ENCODE measurements around the gene PDLIM5. TPM values are rescaled to one million over a fixed set of nuclear protein-coding genes. Genes with fewer than 3 reads are reported as not detected.
"Not testable (repeated sequence)": the region's sequence is repeated elsewhere in the genome, so short reads cannot be mapped to it uniquely, and the experiment has no call there.

PDLIM5 gene
- total RNA-seq, 1 experiment from 2014 or later, result 43.1 TPM

DNA sequence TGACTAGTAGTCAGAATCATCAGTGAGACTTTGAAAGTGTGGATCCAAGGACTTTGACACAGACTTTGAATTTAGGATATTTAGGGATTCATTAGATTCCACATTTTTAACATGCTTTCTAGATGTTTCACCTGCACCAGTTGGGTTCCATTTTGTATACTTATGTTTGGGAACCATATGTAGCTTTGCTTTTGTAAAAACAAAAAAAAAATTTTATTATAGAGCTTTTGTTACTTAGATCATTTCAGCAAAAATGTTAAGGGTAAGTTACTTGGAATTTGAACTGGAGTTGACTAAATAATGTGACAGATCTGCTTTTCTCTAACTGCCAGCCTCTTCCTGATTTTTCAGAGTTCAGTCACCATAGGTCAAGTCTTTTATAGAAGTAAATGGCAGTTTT lies 14.6 kb downstream of the PDLIM5 start:
- Histone ChIP-seq H3K36me3 (replicated peaks; ENCODE audit: control insufficient read depth, insufficient read depth, low read length) (no peaks in the 10 kb centered on the region), H3K27me3 (ENCODE audit: control insufficient read depth, insufficient read depth, low read length) (no peaks in the 10 kb centered on the region), H3K4me3 (ENCODE audit: insufficient read depth, low read depth, low read length) (no peak overlapping the region)
- DNase-seq, result no peak

DNA sequence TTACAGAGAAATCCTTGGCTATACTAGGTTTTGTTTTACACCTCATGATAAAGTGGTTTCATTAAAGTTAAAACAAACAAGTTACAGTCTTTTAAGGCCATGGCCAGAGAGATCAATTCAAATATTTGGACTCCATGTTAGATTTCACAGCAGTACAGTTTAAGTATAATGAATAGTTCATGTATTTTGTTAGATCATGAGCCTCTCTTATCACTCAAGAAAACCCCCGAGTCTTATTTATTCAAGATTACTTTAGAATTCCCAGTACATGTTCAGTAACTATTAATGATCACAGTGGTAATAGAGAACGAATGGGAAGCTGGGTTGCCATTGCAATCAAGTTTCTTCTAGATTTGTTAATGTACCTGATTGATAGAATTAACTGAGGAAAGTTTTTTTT lies 15.2 kb downstream of the PDLIM5 start:
- Histone ChIP-seq H3K27me3 (ENCODE audit: control insufficient read depth, insufficient read depth, low read length) (no peaks in the 10 kb centered on the region), H3K4me3 (ENCODE audit: insufficient read depth, low read depth, low read length) (no peak overlapping the region), H3K36me3 (replicated peaks; ENCODE audit: control insufficient read depth, insufficient read depth, low read length) (no peaks in the 10 kb centered on the region)
- DNase-seq, result no peak

DNA sequence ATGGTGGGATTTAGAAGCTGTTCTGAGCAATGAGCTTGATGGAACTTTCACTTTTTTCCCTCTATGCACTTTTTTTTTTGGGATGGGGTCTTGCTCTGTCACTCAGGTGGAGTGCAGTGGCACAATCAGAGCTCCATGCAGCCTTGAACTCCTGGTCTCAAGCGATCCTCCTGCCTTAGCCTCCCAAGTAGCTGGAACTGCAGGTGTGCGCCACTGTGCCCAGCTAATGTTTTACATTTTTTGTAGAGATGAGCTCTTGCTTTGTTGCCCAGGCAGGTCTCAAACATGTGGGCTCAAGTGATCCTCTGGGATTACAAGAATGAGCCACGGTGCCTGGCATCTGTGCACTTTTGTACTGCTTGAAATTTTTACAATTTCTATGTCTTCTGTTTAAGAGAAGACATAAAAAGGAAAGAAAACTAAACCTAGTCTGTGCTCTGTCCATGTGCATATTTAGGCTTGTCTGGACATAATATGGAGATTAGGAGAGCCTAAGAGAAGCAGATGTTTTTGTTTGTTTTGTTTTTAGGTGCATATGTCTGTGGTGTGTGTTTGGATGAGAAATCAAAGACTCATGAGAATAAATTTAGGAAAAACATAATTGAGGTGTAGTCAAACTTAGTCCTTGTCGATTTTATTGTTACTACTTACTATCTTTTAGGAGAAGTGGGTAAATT lies 16.5 kb downstream of the PDLIM5 start:
- no peaks in the 10 kb centered on the region for H3K27me3 ChIP-seq (ENCODE audit: control insufficient read depth, insufficient read depth, low read length)

DNA sequence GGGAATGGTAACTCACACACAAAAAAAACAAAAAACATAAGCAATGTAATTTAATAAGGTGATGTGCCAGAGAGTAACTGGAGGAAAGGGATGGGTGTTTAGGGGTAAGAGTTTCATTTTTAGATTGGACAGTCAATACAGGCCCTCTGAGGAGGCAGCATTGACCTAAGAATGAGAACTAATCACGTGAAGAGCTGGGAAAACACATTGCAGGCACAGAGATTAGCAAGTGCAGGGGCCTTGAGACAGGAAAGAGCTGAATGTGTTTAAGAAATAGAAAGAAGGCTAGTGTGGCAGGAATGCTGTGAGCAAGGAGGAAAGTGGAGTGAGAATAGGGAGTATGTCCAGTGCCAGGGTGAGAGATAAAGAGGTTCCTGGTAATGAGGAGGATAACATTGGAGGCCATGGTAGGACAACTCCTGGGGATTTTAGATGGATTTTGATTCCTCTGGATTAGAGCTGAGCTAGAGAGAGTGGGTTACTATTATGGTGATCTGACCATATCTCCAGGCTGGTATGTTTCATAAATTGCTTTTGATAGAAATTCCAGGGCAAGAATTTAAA lies 17.6 kb downstream of the PDLIM5 start:
- H3K36me3 ChIP-seq (replicated peaks; ENCODE audit: control insufficient read depth, insufficient read depth, low read length), result no peaks in the 10 kb centered on the region
- DNase-seq, result no peak
- no peaks in the 10 kb centered on the region for H3K27me3 ChIP-seq (ENCODE audit: control insufficient read depth, insufficient read depth, low read length)
- no peak overlapping the region for H3K4me3 ChIP-seq (ENCODE audit: insufficient read depth, low read depth, low read length)

More for the DNA sequence above, 16.5 kb downstream of the PDLIM5 start:
- no peaks in the 10 kb centered on the region for H3K36me3 ChIP-seq (replicated peaks; ENCODE audit: control insufficient read depth, insufficient read depth, low read length)
- H3K4me3 ChIP-seq (ENCODE audit: insufficient read depth, low read depth, low read length), result no peak overlapping the region
- DNase-seq, result no peak

DNA sequence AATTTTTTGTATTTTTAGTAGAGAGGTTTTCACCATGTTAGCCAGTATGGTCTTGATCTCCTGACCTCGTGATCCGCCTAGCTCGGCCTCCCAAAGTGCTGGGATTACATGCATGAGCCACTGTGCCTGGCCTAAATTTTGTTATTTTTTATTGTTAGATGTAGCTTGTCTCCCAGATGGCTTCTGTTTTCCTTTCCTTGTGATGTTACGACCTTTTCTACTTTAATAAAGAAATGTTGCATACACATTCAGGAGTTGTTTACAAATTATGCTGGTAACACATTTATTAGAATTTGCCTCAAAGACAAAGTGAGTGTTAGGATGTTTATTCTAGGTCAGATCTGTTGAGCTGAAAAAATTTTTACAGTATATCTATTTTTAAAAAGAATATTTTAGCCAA lies 18.4 kb downstream of the PDLIM5 start:
- DNase-seq, result no peak
- H3K36me3 ChIP-seq (replicated peaks; ENCODE audit: control insufficient read depth, insufficient read depth, low read length), result no peaks in the 10 kb centered on the region
- no peaks in the 10 kb centered on the region for H3K27me3 ChIP-seq (ENCODE audit: control insufficient read depth, insufficient read depth, low read length)
- no peak overlapping the region for H3K4me3 ChIP-seq (ENCODE audit: insufficient read depth, low read depth, low read length)

DNA sequence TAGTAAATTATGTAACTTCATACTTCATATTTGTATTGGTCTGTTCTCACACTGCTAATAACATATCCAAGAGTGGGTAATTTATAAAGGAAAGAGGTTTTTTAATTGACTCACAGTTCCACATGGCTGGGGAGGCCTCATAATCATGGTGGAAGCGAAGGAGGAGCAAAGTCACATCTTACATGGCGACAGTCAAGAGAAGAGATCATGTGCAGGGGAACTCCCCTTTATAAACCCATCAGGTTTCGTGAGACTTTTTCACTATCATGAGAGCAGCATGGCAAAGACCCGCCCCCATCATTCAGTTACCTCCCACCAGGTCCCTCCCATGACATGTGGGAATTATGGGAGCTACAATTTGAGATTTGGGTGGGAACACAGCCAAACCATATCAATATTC lies 19.0 kb downstream of the PDLIM5 start:
- not testable (repeated sequence) for H3K4me3 ChIP-seq (ENCODE audit: insufficient read depth, low read depth, low read length); H3K27me3 ChIP-seq (ENCODE audit: control insufficient read depth, insufficient read depth, low read length); DNase-seq; H3K36me3 ChIP-seq (replicated peaks; ENCODE audit: control insufficient read depth, insufficient read depth, low read length)

DNA sequence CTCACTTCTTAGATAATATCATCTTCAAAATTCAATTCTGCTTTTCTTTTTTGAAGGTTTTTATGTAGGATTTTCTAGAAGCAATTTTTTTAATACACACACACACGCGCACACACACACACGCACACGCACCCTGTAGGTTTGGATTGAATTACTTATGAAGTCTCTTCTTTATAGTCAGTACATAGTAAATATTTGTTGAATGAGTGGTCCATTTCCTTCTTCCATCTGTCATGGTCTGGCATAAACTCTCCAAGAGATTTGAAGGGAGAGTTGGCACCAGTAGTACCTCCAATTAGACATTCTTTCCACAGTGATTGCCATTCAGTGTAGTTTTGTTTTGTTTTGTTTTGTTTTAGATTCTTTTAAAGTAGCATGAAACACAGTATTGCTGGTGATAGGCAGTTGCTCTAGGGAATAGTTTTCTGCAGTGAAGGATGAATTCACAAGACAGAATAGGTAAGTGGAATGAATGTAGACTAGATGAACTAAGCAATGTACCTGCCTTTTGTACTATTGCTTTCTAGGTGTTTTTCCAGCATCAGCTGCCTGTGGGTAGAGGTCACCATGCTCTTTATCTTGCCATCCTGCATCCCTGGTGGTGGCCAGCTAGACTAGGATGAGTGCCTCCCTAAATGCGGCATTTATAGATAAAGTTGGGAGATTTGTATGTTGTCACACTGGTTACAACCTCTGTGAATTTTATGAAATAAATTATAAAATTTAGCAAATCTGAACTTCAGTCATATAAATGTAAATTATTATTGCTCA lies 20.5 kb downstream of the PDLIM5 start:
- Histone ChIP-seq H3K4me3 (ENCODE audit: insufficient read depth, low read depth, low read length) (no peak overlapping the region), H3K27me3 (ENCODE audit: control insufficient read depth, insufficient read depth, low read length) (no peaks in the 10 kb centered on the region), H3K36me3 (replicated peaks; ENCODE audit: control insufficient read depth, insufficient read depth, low read length) (no peaks in the 10 kb centered on the region)
- no peak for DNase-seq

DNA sequence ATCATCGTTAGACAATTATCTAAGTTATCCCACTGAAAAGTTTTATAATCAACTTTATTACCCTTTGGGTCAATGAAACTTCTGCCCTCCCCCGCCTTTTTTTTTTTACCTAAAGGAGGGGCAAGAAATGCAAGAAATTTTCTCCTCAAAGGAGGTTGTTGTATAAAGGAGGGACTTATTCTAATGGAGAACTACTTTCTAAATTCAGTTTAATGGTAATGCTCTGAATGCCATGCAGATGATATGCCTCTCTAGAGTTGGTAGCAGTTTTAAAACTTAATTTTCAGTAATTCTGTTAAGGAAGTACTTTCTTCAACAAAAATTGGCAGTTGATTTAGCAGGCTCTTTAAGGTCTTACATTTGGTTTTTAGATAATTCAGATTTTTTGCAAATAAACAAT lies 23.3 kb downstream of the PDLIM5 start:
- Histone ChIP-seq H3K36me3 (replicated peaks; ENCODE audit: control insufficient read depth, insufficient read depth, low read length) (no peaks in the 10 kb centered on the region), H3K4me3 (ENCODE audit: insufficient read depth, low read depth, low read length) (no peak overlapping the region), H3K27me3 (ENCODE audit: control insufficient read depth, insufficient read depth, low read length) (no peaks in the 10 kb centered on the region)
- DNase-seq, result no peak

DNA sequence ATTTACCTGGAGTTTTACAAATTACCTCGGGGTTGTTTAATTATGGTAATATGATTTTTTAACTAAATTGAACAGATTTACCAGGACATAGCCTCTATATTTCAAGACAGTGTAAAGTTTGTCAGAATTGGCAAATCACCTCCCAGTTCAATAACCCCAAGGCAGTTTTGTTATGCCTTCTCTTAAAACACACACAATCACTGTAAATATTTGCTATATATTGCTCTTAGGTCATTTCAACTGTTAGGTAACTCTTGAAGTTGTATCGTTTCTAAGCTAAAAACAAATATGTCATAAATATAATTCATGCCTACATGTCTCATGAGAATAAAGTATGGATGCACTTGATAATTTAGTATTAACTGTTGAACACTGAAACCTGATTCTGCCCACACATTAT lies 24.1 kb downstream of the PDLIM5 start:
- no peaks in the 10 kb centered on the region for H3K27me3 ChIP-seq (ENCODE audit: control insufficient read depth, insufficient read depth, low read length)
- no peak overlapping the region for H3K4me3 ChIP-seq (ENCODE audit: insufficient read depth, low read depth, low read length)
- no peak for DNase-seq
- H3K36me3 ChIP-seq (replicated peaks; ENCODE audit: control insufficient read depth, insufficient read depth, low read length), result no peaks in the 10 kb centered on the region

DNA sequence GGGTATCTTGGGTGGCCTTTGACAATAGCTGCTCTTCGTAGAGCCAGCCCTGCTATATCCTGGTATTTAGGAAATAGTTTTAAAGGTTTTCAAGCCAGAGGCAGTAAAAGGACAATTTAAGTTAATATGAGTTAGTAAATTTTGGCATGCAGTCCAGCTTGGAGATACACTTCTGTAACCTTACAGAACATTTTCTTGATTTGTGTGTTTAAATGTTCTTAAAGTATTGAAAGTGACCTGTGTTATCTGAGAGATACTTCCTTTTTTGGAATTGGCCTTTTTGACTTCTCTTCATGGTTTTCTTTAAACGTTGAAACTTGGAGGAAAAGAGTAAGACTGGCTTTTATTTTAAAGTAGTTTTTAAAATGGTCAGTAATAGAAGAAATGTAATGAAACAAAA lies 25.5 kb downstream of the PDLIM5 start:
- H3K27me3 ChIP-seq (ENCODE audit: control insufficient read depth, insufficient read depth, low read length), result no peaks in the 10 kb centered on the region
- no peak overlapping the region for H3K4me3 ChIP-seq (ENCODE audit: insufficient read depth, low read depth, low read length)
- DNase-seq, result no peak
- no peaks in the 10 kb centered on the region for H3K36me3 ChIP-seq (replicated peaks; ENCODE audit: control insufficient read depth, insufficient read depth, low read length)

DNA sequence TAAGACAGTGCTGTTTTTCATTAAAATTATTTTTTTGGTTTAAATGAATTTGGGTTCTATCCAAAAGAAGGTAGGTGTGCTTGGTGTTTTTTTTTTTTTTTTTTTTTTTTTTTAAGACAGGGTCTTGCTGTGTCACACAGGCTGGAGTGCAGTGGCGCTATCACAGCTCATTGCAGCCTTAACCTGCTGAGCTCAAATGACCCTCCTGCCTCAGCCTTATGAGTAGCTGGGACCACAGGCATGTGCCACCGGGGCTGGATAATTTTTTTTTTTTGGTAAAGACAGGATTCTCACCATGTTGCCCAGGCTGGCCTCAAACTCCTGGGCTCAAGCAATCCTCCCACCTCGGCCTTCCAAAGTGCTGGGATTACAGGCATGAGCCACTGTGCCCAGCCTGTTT lies 27.1 kb downstream of the PDLIM5 start:
- H3K27me3 ChIP-seq (ENCODE audit: control insufficient read depth, insufficient read depth, low read length); DNase-seq; H3K36me3 ChIP-seq (replicated peaks; ENCODE audit: control insufficient read depth, insufficient read depth, low read length); H3K4me3 ChIP-seq (ENCODE audit: insufficient read depth, low read depth, low read length): not testable (repeated sequence)

DNA sequence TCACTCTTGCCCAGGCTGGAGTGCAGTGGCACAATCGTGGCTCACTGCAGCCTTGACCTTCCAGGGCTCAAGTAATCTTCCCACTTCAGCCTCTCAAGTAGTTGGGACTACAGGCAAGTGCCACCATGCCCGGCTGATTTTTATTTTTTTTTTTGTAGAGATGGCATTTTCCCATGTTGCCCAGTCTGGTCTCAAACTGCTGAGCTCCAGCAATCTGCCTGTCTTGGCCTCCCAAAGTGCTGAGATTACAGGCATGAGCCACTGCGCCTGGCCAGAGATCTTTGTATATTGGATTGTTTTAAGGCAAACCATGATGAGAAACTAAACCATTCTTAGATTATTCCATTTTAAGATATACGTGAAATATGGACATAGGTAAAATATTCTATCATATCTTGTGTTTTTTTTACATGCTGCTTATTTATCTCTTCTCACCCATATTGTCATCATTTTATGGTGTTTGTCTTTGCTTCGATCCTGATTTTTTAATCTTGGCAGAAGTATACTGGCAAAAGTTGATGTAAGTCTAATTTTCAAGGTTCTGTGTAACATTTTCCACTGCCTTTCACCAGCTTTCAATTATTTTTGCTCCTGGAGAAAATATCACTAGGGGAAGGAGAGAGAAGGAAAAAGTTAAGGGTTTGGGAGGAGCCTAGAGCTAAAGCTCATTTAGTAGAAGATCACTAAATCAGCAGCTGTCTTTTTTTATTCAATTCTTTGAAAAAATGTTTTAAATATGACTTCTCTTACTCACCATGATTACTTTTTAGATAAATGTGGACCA lies 27.8 kb downstream of the PDLIM5 start:
- DNase-seq, result no peak
- Histone ChIP-seq H3K27me3 (ENCODE audit: control insufficient read depth, insufficient read depth, low read length) (no peaks in the 10 kb centered on the region), H3K4me3 (ENCODE audit: insufficient read depth, low read depth, low read length) (no peak overlapping the region), H3K36me3 (replicated peaks; ENCODE audit: control insufficient read depth, insufficient read depth, low read length) (no peaks in the 10 kb centered on the region)

DNA sequence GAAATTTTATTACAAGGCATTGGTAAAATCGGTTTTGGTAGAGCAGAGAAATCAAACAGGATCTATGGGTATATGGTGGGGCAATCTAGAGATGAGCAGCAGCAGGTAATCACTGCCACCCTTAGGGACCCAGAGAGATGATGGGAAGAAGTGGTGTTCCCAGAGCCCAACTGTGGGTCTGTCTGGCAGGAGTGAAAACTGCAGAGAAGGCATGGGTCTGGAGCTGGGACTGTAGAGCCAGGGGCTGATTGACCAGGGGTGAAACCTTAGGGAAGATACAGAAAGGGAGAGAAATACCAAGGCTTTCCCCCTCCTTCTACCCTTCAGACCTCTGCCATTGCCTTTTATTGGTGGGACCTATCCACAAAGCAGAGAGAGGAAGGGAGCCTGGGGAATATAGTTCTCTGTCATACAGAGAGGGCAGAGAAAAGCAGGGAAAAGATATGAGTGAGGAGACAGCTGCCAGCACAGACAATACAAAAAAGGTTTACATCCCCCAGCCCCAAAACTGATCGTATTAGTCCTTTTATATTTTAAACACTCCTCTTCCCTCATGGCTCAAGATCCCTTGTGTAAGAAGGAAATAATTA lies 28.7 kb downstream of the PDLIM5 start:
- no peaks in the 10 kb centered on the region for H3K36me3 ChIP-seq (replicated peaks; ENCODE audit: control insufficient read depth, insufficient read depth, low read length)
- DNase-seq, result no peak
- H3K4me3 ChIP-seq (ENCODE audit: insufficient read depth, low read depth, low read length), result no peak overlapping the region
- no peaks in the 10 kb centered on the region for H3K27me3 ChIP-seq (ENCODE audit: control insufficient read depth, insufficient read depth, low read length)

DNA sequence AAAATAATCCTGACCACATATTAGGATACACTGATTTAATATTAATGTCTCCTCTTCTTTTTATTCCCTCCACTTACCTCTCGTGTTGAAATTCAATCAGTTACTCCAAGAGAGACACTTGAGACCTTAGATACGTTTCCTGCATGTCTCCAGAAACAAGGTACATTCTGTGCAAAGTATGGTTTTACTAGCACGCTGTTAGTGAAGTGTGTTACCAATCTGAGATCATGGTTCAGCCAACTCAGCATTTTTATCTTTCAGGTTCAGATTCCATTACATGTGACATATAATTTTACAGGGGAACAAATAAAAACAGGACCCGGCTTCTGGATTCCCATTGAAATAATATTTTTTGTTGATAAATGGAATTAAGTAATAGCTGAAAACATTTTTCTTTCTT lies 32.2 kb downstream of the PDLIM5 start:
- no peak for DNase-seq
- Histone ChIP-seq H3K36me3 (replicated peaks; ENCODE audit: control insufficient read depth, insufficient read depth, low read length) (no peaks in the 10 kb centered on the region), H3K4me3 (ENCODE audit: insufficient read depth, low read depth, low read length) (no peak overlapping the region), H3K27me3 (ENCODE audit: control insufficient read depth, insufficient read depth, low read length) (no peaks in the 10 kb centered on the region)

All from H7 (cell line).